BE2C (cell line): Measurements from ENCODE around the gene CCNY.

ENCODE experiments used
- DNase-seq: peaks from one replicate; pipeline ENCODE4 v3.0.0-alpha.2; 2020
- H3K27me3 ChIP-seq: fragments of 250-450 bp; sonication (Bioruptor Pico); 2 replicates; pipeline ENCODE4 v1.5.1; 2020; ENCODE audit warnings: mild to moderate bottlenecking
- H3K36me3 ChIP-seq: fragments of 250-450 bp; sonication (Bioruptor Pico); 2 replicates; pipeline ENCODE4 v1.5.1; 2020; ENCODE audit warnings: mild to moderate bottlenecking
- H3K4me1 ChIP-seq: fragments of 250-450 bp; sonication (Bioruptor Pico); 2 replicates; pipeline ENCODE4 v1.5.1; 2020
- H3K4me3 ChIP-seq: 2 replicates; pipeline ENCODE4 v1.5.1; 2011; ENCODE audit warnings: low read depth, low read length
- H3K9me3 ChIP-seq: fragments of 250-450 bp; sonication (Bioruptor Pico); 2 replicates; pipeline ENCODE4 v1.5.1; 2020
- CTCF ChIP-seq: IDR thresholded peaks from 2 replicates; pipeline ENCODE4 v1.5.1; 2012; ENCODE audit warnings: mild to moderate bottlenecking, low read depth, low read length

Gene CCNY

GRCh38 chr10:35446439-35446838, 110.1 kb downstream of the CCNY start:
- Histone ChIP-seq H3K9me3 (no peaks in the 10 kb centered on the region), H3K4me3 (no peak overlapping the region), H3K27me3 (no peaks in the 10 kb centered on the region), H3K4me1 (peaks cover 22% of the 10 kb centered on the region), H3K36me3 (no peaks in the 10 kb centered on the region)
- no peak for TF ChIP-seq CTCF
- no peak for DNase-seq

GRCh38 chr10:35447693-35448407, 111.5 kb downstream of the CCNY start:
- no peaks in the 10 kb centered on the region for H3K27me3 ChIP-seq
- TF ChIP-seq CTCF = no peak
- DNase-seq = peak; percentile 25
- no peak overlapping the region for H3K4me3 ChIP-seq
- peaks cover 22% of the 10 kb centered on the region for H3K4me1 ChIP-seq
- H3K9me3 ChIP-seq = no peaks in the 10 kb centered on the region
- no peaks in the 10 kb centered on the region for H3K36me3 ChIP-seq

DNA sequence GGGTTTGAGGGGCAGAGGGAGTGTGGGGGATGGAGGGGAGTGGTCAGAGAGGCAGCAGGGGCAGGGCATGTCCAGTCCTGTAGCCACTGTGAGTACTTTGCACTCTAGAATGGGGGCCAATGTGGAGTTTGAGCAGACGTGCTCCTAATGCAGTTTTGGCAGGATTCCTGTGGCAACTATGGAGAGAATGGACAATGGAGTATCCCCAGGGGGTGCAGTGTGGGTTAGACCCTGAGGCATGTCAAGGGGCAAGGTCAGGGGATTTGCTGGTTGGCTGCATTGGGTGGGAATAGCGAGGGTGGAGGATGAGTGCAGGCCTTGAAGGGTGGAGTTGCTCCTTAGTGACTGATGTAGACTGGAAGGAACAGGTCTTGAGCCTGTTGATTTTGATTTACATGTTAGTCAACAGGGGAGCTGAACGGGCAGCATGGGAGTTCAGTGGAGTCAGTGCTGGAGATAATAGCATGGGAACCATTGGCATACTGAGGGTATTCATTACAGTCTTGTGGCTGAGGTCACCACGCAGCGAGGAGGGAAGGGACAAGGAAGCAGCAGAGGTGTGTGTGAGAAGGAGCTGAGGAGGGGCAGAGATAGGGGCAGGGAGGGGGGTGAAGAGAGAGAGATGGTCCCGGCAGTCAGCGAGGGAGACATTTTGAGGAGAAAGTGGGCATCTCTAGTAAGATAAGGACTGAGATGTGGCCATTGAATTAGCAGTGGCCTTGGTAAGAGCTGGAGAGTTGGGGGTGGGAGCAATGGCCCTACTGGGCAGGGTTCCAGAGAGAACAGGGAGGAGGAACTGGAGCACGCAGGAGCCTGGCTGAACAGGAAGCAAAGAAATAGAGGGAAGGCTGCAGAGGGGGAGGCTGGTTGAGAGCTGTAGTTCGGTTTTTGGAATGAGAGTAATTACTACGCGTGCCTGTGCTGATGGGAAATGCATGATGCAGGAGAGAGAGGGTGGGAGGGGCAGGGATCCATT, 112.7 kb downstream of the CCNY start:
- no peak overlapping the region for H3K4me3 ChIP-seq
- no peaks in the 10 kb centered on the region for H3K9me3 ChIP-seq
- no peak for DNase-seq
- no peaks in the 10 kb centered on the region for H3K27me3 ChIP-seq
- no peak for TF ChIP-seq CTCF
- no peaks in the 10 kb centered on the region for H3K36me3 ChIP-seq
- H3K4me1 ChIP-seq = peaks cover 22% of the 10 kb centered on the region

DNA sequence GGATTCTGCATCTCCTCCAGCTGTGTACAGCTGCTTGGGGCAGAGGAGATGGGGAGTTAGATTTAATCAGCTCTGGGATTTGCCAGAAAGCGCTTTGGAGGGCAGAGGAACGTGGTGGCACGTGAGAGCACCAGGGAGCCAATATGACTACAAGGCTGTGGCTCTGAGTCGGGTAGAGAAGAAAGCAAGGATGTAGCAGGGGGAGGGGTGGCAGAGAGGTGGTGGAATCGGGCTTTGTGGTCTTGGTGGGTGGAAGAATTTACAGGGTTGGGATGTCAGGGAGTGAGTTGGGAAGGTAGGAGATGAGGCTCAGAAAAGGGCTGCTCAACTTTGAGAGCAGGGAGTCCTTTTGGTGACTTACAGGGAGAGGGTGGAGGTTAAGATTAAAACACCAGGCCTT, 113.6 kb downstream of the CCNY start:
- Histone ChIP-seq H3K4me1 (peaks cover 22% of the 10 kb centered on the region), H3K9me3 (no peaks in the 10 kb centered on the region), H3K4me3 (no peak overlapping the region), H3K27me3 (no peaks in the 10 kb centered on the region), H3K36me3 (no peaks in the 10 kb centered on the region)
- no peak for TF ChIP-seq CTCF
- no peak for DNase-seq

DNA sequence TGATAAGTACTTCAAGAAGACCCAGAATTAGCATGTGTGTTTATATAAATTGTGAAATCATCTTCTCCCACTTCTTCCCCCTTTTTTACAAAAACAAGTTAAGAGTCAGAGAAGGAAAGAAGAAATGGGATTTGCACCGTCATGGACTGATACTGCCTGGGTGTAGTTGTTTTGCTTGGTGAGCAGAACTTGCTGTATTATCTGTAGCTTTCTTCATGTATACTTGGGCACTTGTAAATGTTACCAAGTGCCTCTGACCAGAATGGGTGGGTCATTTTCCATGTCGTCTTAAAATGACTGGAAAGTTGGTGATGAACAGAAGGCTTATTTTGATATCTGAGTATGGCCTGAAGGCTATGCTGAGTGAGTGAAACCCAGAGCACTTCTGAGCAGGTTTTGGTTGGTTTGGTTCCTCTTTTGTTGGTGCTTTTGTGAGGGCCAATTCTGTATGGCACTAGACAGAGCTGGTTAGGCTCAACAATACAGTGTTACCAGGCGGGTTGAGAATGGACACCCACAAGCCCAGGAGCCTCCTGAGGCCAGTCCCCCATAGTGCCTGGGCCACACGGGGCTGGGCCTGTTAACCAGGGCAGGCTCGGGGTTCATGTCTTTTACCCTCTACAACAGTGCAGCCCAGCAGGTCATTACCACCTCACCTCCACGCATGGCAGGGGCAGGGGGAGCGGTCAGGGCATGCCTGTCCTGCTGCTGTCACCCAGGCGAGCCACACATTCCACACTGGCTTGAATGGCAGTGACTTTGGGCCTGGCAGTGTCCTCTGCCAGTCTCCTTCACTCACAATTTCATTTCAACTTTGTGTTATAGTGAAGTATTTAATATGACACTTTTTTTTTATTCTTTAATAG, 115.1 kb downstream of the CCNY start:
- H3K36me3 ChIP-seq = no peaks in the 10 kb centered on the region
- H3K27me3 ChIP-seq = no peaks in the 10 kb centered on the region
- DNase-seq = no peak
- H3K9me3 ChIP-seq = no peaks in the 10 kb centered on the region
- peaks cover 28% of the 10 kb centered on the region for H3K4me1 ChIP-seq
- H3K4me3 ChIP-seq = no peak overlapping the region
- no peak for TF ChIP-seq CTCF
